Fibroblast of lung (primary cell): ENCODE results near the gene DENND1A. TPM values are rescaled to one million over a fixed set of nuclear protein-coding genes. Genes with fewer than 3 reads are reported as not detected.

Experiments
- DNase-seq, 2 donors: peaks; one replicate each; pipeline versions ENCODE4 v3.0.0 to v3.0.0-alpha.2; 2010; ENCODE audit warnings: low read depth in 2 of 2
- H2AFZ ChIP-seq: 2 replicates; pipeline ENCODE4 v1.5.1; 2012; ENCODE audit warnings: low read length, control low read depth, inconsistent platforms
- H3K27ac ChIP-seq: 2 replicates; pipeline ENCODE4 v1.5.1; 2011; ENCODE audit warnings: low read length, control low read depth; ENCODE audit not compliant: insufficient read depth
- H3K27me3 ChIP-seq: 2 replicates; pipeline ENCODE4 v1.5.1; 2011; ENCODE audit warnings: mild to moderate bottlenecking, low read length; ENCODE audit not compliant: control insufficient read depth, insufficient read depth
- H3K36me3 ChIP-seq: 2 replicates; pipeline ENCODE4 v1.5.1; 2011; ENCODE audit warnings: low read length; ENCODE audit not compliant: control insufficient read depth, insufficient read depth
- H3K4me1 ChIP-seq: 2 replicates; pipeline ENCODE4 v1.5.1; 2011; ENCODE audit warnings: low read length; ENCODE audit not compliant: control insufficient read depth, insufficient read depth; ENCODE audit errors: extremely low read depth
- H3K4me2 ChIP-seq: 2 replicates; pipeline ENCODE4 v1.5.1; 2011; ENCODE audit warnings: low read length, control low read depth; ENCODE audit not compliant: insufficient read depth; ENCODE audit errors: extremely low read depth
- H3K4me3 ChIP-seq, 4 experiments: fragments of 200-600 bp in 1 of 4; sonication (generic) in 1 of 4; replicated peaks in 1 of 4; 2 replicates each; pipeline ENCODE4 v1.5.1; 2011 to 2016; ENCODE audit warnings: low read length in 4 of 4, low read depth in 3 of 4, mild to moderate bottlenecking in 3 of 4, control low read depth in 2 of 4, inconsistent platforms in 1 of 4, mixed read lengths in 1 of 4; ENCODE audit not compliant: insufficient read depth in 1 of 4; ENCODE audit errors: control extremely low read depth in 1 of 4
- H3K79me2 ChIP-seq: 2 replicates; pipeline ENCODE4 v1.5.1; 2012; ENCODE audit warnings: mild to moderate bottlenecking, low read length, inconsistent platforms; ENCODE audit not compliant: control insufficient read depth, insufficient read depth
- H3K9ac ChIP-seq: 2 replicates; pipeline ENCODE4 v1.5.1; 2011; ENCODE audit warnings: mild to moderate bottlenecking, low read length, control low read depth; ENCODE audit not compliant: insufficient read depth
- H3K9me3 ChIP-seq: 2 replicates; pipeline ENCODE4 v1.5.1; 2012; ENCODE audit warnings: low read depth, low read length; ENCODE audit not compliant: control insufficient read depth, insufficient read depth
- H4K20me1 ChIP-seq: 2 replicates; pipeline ENCODE4 v1.5.1; 2011; ENCODE audit warnings: low read length; ENCODE audit not compliant: control insufficient read depth, insufficient read depth; ENCODE audit errors: extremely low read depth
- EZH2 ChIP-seq: IDR thresholded peaks from 2 replicates; pipeline ENCODE4 v1.5.1; 2012; ENCODE audit warnings: low read length, control low read depth, mild to moderate bottlenecking; ENCODE audit errors: missing control alignments
- polyA plus RNA-seq, 2 donors: library from polyadenylated mRNA; depleted of rRNA in 1 of 2; stranded (reverse) in 1 of 2; unstranded in 1 of 2; fragments of >200 nt; gene quantifications; 2 replicates each; pipeline ENCODE4 v1.2.1, GENCODE V29; 2011 to 2012; ENCODE audit warnings: missing spikeins in 1 of 2
- total RNA-seq: library from RNA; depleted of rRNA; stranded (reverse); fragments of >200 nt; gene quantifications from 2 replicates; pipeline ENCODE4 v1.2.1, GENCODE V29; 2014
- TF ChIP-seq, protein P1 (sequence below), 2 donors: IDR thresholded peaks in 1 of 2; conservative IDR thresholded peaks in 1 of 2; 1 replicate in 1 of 2; 2 replicates in 1 of 2; pipeline ENCODE4 v1.5.1; 2011 to 2012; ENCODE audit warnings: low read length in 2 of 2, control low read depth in 1 of 2, inconsistent platforms in 1 of 2, low read depth in 1 of 2, mild to moderate bottlenecking in 1 of 2

The DENND1A gene
- total and polyA plus RNA-seq, 2 donors (not counting 1 experiment from before 2014, with no cell fraction given): 13.0 to 18.3 TPM

DNA sequence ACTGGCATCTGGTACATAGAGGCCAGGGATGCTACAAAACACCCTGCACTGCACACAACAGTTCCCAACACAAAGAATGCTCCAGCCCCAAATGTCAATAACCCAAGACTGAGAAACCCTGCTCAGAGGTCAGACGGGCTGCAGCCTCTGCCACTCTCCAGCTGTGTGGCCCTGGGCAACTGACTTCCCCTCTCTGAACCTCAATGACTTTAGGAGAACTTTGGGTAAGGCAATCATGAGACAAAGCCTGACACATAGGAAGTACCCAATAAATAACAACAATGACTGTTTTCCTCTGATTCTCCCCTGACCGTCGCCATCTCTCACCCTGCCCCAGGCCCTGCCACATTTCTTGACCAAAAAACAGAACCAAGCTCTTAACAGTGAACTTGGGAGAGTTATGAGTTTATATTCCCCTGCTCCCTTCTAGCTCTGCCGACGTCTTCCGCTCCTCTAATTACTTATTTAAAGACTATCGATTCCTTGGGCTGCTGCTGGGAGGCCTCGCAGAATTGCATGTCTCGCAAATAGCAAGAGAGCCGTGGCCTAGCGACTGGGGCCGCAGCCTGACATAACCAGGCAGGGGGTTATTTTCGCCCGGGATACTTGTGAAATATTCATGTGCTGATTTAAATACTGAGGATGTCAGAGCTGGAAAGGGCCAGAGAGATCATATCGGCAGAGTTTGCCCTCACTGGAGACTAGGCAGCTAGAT, 598.4 kb downstream of the DENND1A start:
- Histone ChIP-seq H3K9ac (no peak overlapping the region), H4K20me1 (no peaks in the 10 kb centered on the region), H3K9me3 (no peaks in the 10 kb centered on the region), H3K27ac (no peak overlapping the region), H2AFZ (no peak overlapping the region), H3K4me3 (no peak overlapping the region), H3K4me1 (no peaks in the 10 kb centered on the region), H3K79me2 (no peaks in the 10 kb centered on the region), H3K4me2 (no peak overlapping the region), H3K27me3 (no peaks in the 10 kb centered on the region), H3K36me3 (no peaks in the 10 kb centered on the region)
- no peak for DNase-seq
- TF ChIP-seq, protein P1, sequence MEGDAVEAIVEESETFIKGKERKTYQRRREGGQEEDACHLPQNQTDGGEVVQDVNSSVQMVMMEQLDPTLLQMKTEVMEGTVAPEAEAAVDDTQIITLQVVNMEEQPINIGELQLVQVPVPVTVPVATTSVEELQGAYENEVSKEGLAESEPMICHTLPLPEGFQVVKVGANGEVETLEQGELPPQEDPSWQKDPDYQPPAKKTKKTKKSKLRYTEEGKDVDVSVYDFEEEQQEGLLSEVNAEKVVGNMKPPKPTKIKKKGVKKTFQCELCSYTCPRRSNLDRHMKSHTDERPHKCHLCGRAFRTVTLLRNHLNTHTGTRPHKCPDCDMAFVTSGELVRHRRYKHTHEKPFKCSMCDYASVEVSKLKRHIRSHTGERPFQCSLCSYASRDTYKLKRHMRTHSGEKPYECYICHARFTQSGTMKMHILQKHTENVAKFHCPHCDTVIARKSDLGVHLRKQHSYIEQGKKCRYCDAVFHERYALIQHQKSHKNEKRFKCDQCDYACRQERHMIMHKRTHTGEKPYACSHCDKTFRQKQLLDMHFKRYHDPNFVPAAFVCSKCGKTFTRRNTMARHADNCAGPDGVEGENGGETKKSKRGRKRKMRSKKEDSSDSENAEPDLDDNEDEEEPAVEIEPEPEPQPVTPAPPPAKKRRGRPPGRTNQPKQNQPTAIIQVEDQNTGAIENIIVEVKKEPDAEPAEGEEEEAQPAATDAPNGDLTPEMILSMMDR (conservative IDR thresholded peaks at IDR 0.05 in 1 of 2, IDR thresholded peaks at IDR 0.05 in 1 of 2; ENCODE audit: low read depth in 1 of 2, low read length in 2 of 2): no peak
- no peak for TF ChIP-seq EZH2

Other genes with a start within 250 kb of the DENND1A start
- not detected in 2 replicates for gene LHX2, start 81.6 kb upstream of the DENND1A start, total RNA-seq
- gene LHX2, start 81.6 kb upstream of the DENND1A start, polyA plus RNA-seq: 0.02 TPM in 1 of 2 replicates, not detected in the other